ENCODE measurements around the gene OR2AE1. TPM values are rescaled to one million over a fixed set of nuclear protein-coding genes. Genes with fewer than 3 reads are reported as not detected.

Gene OR2AE1
- total and polyA plus RNA-seq, 9 of the 15 experiments (the other 6 are each of a cell fraction or from before 2014, with no cell fraction given) = 0.27 TPM; not detected in 8

DNA sequence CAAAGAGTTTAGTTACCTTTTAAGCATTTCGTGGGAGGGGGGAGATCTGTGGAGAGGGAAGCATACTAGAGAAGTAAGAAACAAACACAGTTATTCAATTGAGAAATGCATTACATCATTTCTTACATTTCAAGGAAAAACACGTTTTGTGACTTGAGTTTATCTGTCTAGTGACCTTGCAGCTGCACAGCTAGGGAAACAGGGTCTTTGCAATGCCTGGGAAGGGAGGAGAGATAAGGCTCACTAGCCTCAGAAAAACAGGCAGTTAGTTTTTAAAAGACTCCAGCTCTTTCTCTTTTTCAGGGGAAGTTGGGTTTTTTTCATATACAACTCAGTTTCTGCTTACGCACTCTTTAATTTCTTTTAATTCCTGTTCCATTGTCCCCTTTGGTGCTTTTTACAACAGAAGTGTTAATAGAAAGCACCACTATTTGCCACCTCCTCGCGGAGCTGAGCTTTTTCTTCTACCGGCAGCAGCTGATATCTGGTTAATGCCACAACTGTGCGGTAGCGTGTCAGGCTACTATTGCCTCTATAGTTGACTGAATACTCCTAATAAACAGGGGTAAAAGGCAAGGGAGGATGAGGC is 43.5 kb downstream of the OR2AE1 start (continued):
- TF ChIP-seq YY1 (IDR thresholded peaks at IDR 0.05; ENCODE audit: borderline replicate concordance in 1 of 3, control insufficient read depth in 1 of 3, extremely low read depth in 1 of 3, insufficient read depth in 3 of 3, insufficient read length in 1 of 3, insufficient replicate concordance in 2 of 3, low read depth in 1 of 3, low read length in 2 of 3) = no peak
- TF ChIP-seq, protein P1, sequence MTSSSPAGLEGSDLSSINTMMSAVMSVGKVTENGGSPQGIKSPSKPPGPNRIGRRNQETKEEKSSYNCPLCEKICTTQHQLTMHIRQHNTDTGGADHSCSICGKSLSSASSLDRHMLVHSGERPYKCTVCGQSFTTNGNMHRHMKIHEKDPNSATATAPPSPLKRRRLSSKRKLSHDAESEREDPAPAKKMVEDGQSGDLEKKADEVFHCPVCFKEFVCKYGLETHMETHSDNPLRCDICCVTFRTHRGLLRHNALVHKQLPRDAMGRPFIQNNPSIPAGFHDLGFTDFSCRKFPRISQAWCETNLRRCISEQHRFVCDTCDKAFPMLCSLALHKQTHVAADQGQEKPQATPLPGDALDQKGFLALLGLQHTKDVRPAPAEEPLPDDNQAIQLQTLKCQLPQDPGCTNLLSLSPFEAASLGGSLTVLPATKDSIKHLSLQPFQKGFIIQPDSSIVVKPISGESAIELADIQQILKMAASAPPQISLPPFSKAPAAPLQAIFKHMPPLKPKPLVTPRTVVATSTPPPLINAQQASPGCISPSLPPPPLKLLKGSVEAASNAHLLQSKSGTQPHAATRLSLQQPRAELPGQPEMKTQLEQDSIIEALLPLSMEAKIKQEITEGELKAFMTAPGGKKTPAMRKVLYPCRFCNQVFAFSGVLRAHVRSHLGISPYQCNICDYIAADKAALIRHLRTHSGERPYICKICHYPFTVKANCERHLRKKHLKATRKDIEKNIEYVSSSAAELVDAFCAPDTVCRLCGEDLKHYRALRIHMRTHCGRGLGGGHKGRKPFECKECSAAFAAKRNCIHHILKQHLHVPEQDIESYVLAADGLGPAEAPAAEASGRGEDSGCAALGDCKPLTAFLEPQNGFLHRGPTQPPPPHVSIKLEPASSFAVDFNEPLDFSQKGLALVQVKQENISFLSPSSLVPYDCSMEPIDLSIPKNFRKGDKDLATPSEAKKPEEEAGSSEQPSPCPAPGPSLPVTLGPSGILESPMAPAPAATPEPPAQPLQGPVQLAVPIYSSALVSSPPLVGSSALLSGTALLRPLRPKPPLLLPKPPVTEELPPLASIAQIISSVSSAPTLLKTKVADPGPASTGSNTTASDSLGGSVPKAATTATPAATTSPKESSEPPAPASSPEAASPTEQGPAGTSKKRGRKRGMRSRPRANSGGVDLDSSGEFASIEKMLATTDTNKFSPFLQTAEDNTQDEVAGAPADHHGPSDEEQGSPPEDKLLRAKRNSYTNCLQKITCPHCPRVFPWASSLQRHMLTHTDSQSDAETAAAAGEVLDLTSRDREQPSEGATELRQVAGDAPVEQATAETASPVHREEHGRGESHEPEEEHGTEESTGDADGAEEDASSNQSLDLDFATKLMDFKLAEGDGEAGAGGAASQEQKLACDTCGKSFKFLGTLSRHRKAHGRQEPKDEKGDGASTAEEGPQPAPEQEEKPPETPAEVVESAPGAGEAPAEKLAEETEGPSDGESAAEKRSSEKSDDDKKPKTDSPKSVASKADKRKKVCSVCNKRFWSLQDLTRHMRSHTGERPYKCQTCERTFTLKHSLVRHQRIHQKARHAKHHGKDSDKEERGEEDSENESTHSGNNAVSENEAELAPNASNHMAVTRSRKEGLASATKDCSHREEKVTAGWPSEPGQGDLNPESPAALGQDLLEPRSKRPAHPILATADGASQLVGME (CRISPR knock-in tag; IDR thresholded peaks at IDR 0.05) = no peak
- TF ChIP-seq ZNF77 (CRISPR knock-in tag; IDR thresholded peaks at IDR 0.05) = no peak
- TF ChIP-seq ZNF23 (CRISPR knock-in tag; IDR thresholded peaks at IDR 0.05) = no peak
- TF ChIP-seq ZNF644 (tag; IDR thresholded peaks at IDR 0.05; ENCODE audit: low read depth) = no peak
- TF ChIP-seq, protein P2, sequence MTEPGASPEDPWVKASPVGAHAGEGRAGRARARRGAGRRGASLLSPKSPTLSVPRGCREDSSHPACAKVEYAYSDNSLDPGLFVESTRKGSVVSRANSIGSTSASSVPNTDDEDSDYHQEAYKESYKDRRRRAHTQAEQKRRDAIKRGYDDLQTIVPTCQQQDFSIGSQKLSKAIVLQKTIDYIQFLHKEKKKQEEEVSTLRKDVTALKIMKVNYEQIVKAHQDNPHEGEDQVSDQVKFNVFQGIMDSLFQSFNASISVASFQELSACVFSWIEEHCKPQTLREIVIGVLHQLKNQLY (CRISPR knock-in tag; conservative IDR thresholded peaks at IDR 0.05) = no peak
- no peak for TF ChIP-seq RBM34 (IDR thresholded peaks at IDR 0.05; ENCODE audit: borderline replicate concordance, insufficient read depth, low read length)
- peak; percentile 98 for TF ChIP-seq ZNF3 (CRISPR knock-in tag; IDR thresholded peaks at IDR 0.05)
- TF ChIP-seq SOX6 (IDR thresholded peaks at IDR 0.05) = peak; percentile 93
- no peak for TF ChIP-seq CHD1 (IDR thresholded peaks at IDR 0.05; ENCODE audit: low read length)
- TF ChIP-seq PATZ1 (CRISPR knock-in tag; IDR thresholded peaks at IDR 0.05; ENCODE audit: borderline replicate concordance) = no peak
- no peak for TF ChIP-seq ZNF232 (CRISPR knock-in tag; IDR thresholded peaks at IDR 0.05)
- peak; percentile 95 to 96 for TF ChIP-seq ARNT (IDR thresholded peaks at IDR 0.05)
- no peak for TF ChIP-seq ZNF57 (CRISPR knock-in tag; IDR thresholded peaks at IDR 0.05)
- no peak for TF ChIP-seq CHD4 (IDR thresholded peaks at IDR 0.05; ENCODE audit: insufficient read depth, insufficient replicate concordance, low read depth, low read length, poor library complexity, severe bottlenecking)
- no peak for TF ChIP-seq PHB (CRISPR knock-in tag; IDR thresholded peaks at IDR 0.05)
- peak; percentile 95 for TF ChIP-seq CC2D1A (IDR thresholded peaks at IDR 0.05)
- no peak for TF ChIP-seq ZNF445 (CRISPR knock-in tag; IDR thresholded peaks at IDR 0.05; ENCODE audit: low read depth)
- no peak for TF ChIP-seq SPI1 (IDR thresholded peaks at IDR 0.05; ENCODE audit: borderline replicate concordance, low read depth, low read length)
- no peak; the same call in 1 of the 2 replicates for TF ChIP-seq MAFF (IDR thresholded peaks at IDR 0.05; ENCODE audit: low read length)
- no peak for TF ChIP-seq CBFB (CRISPR knock-in tag; IDR thresholded peaks at IDR 0.05)

Measured in K562 (cell line).